ENCODE measurements around the gene UBTD1. TPM values are rescaled to one million over a fixed set of nuclear protein-coding genes. Genes with fewer than 3 reads are reported as not detected.

The UBTD1 gene
- total and polyA plus RNA-seq, 12 donors, result 1.4 to 24.2 (median 13.4) TPM

- Histone ChIP-seq H3K4me3 (no peak overlapping the region), H3K36me3 (replicated peaks in 1 of 2) (no peaks in the 10 kb centered on the region), H3K4me1 (replicated peaks in 1 of 2) (peaks cover 12 to 22% of the 10 kb centered on the region in 2 donors), H3K27me3 (no peaks in the 10 kb centered on the region), H3K27ac (peak overlapping the region; percentile 43 to 93 (median 84)), H3K9me3 (replicated peaks in 1 of 3) (no peaks in the 10 kb centered on the region)
- intact Hi-C loops (cut with DNase I), result loop anchor here in 1 of 2 donors (5.0 kb wide), 1 partner anchor 41 kb away; no protein-coding TSS in a partner anchor
- TF ChIP-seq POLR2A (IDR thresholded peaks at IDR 0.05) (no peak), CTCF (IDR thresholded peaks at IDR 0.05) (no peak)
- WGBS, 4 donors, result 22 to 31% (median 24%) methylated on average over 9 to 10 of the region's 10 CpGs
- DNase-seq, result peak; percentile 85 to 96 (median 93)
These were observed 44.4 kb downstream of the UBTD1 start for GRCh38 chr10:97543025-97543546.

GRCh38 chr10:97546456-97547270 is 47.9 kb downstream of the UBTD1 start:
- Histone ChIP-seq H3K9me3 (replicated peaks in 1 of 3) (no peaks in the 10 kb centered on the region), H3K4me1 (replicated peaks in 1 of 2) (peaks cover 12 to 19% of the 10 kb centered on the region in 2 donors), H3K27ac (no peak overlapping the region), H3K27me3 (no peaks in the 10 kb centered on the region), H3K36me3 (replicated peaks in 1 of 2) (no peaks in the 10 kb centered on the region), H3K4me3 (no peak overlapping the region)
- TF ChIP-seq POLR2A (IDR thresholded peaks at IDR 0.05) (no peak), CTCF (IDR thresholded peaks at IDR 0.05) (no peak)
- intact Hi-C loops (cut with DNase I), result no loop called here
- DNase-seq, result no peak
- 68 to 80% (median 78%) methylated on average over 17 to 18 of the region's 18 CpGs for WGBS, 4 donors

GRCh38 chr10:97547271-97547600 is 48.5 kb downstream of the UBTD1 start:
- Histone ChIP-seq H3K4me3 (no peak overlapping the region), H3K27ac (no peak overlapping the region), H3K27me3 (no peaks in the 10 kb centered on the region), H3K4me1 (replicated peaks in 1 of 2) (peaks cover 8 to 15% of the 10 kb centered on the region in 2 donors), H3K36me3 (replicated peaks in 1 of 2) (no peaks in the 10 kb centered on the region), H3K9me3 (replicated peaks in 1 of 3) (no peaks in the 10 kb centered on the region)
- DNase-seq, result no peak
- intact Hi-C loops (cut with DNase I), result no loop called here
- no peak for TF ChIP-seq CTCF (IDR thresholded peaks at IDR 0.05)
- TF ChIP-seq POLR2A (IDR thresholded peaks at IDR 0.05), result no peak
- WGBS, 4 donors, result 58 to 61% (median 60%) methylated on average over 4 of the region's 4 CpGs

GRCh38 chr10:97547962-97548361 is 49.2 kb downstream of the UBTD1 start:
- Histone ChIP-seq H3K4me3 (no peak overlapping the region), H3K36me3 (replicated peaks in 1 of 2) (no peaks in the 10 kb centered on the region), H3K27me3 (no peaks in the 10 kb centered on the region), H3K4me1 (replicated peaks in 1 of 2) (peaks cover 1 to 8% of the 10 kb centered on the region in 2 donors), H3K27ac (no peak overlapping the region), H3K9me3 (replicated peaks in 1 of 3) (no peaks in the 10 kb centered on the region)
- TF ChIP-seq POLR2A (IDR thresholded peaks at IDR 0.05) (no peak), CTCF (IDR thresholded peaks at IDR 0.05) (no peak)
- WGBS, 4 donors, result 78 to 83% (median 80%) methylated on average over 4 of the region's 4 CpGs
- intact Hi-C loops (cut with DNase I), result no loop called here
- no peak for DNase-seq
